HG02943 (cell line): Measurements from ENCODE around the gene RPTOR.

Source experiments
- ATAC-seq: cut with Tn5 transposase; IDR thresholded peaks from one replicate; pipeline ENCODE4 v1.9.1; 2021; ENCODE audit warnings: mild to moderate bottlenecking, low read depth, moderate library complexity; ENCODE audit not compliant: unreplicated experiment

RPTOR gene

GRCh38 chr17:80820331-80820730, 275.7 kb downstream of the RPTOR start:
- no peak for ATAC-seq

GRCh38 chr17:80821546-80821945, 276.9 kb downstream of the RPTOR start:
- no peak for ATAC-seq

GRCh38 chr17:80822021-80822699, 277.5 kb downstream of the RPTOR start:
- no peak for ATAC-seq

GRCh38 chr17:80822700-80823410, 278.2 kb downstream of the RPTOR start:
- ATAC-seq: no peak

- no peak for ATAC-seq
Measured at GRCh38 chr17:80824549-80825470, 280.2 kb downstream of the RPTOR start.

GRCh38 chr17:80825471-80826345, 281.1 kb downstream of the RPTOR start:
- ATAC-seq: no peak

- no peak for ATAC-seq
Measured at GRCh38 chr17:80826346-80826954, 281.8 kb downstream of the RPTOR start.

GRCh38 chr17:80826955-80827645, 282.5 kb downstream of the RPTOR start:
- ATAC-seq: no peak

- ATAC-seq: no peak
Measured at GRCh38 chr17:80827646-80828643, 283.3 kb downstream of the RPTOR start.

- ATAC-seq: no peak
Measured at GRCh38 chr17:80829166-80829813, 284.7 kb downstream of the RPTOR start.

- no peak for ATAC-seq
Measured at GRCh38 chr17:80830020-80830780, 285.6 kb downstream of the RPTOR start.

GRCh38 chr17:80831491-80831890, 286.9 kb downstream of the RPTOR start:
- no peak for ATAC-seq

GRCh38 chr17:80832266-80832676, 287.6 kb downstream of the RPTOR start:
- no peak for ATAC-seq

- peak; percentile 78 for ATAC-seq
Measured at GRCh38 chr17:80832888-80833583, 288.4 kb downstream of the RPTOR start.

GRCh38 chr17:80833952-80834892, 289.6 kb downstream of the RPTOR start:
- no peak for ATAC-seq
